K562 (cell line): ENCODE results near the gene SPATA33. TPM values are rescaled to one million over a fixed set of nuclear protein-coding genes. Genes with fewer than 3 reads are reported as not detected.

ENCODE experiments used
- ATAC-seq: fragments of 200-7000 bp; cut with Tn5 transposase; 3 replicates; pipeline ENCODE4 v1.9.1; 2020; ENCODE audit warnings: moderate library complexity
- BruUV-seq: library from RNA; stranded (reverse); fragments of 400-500 nt; replicated peaks from 2 replicates; lab custom pipeline; 2021; lab: Mats Ljungman, UMichigan
- CTCF ChIA-PET: fragments of 300-600 bp; formaldehyde crosslinking; extraction: SDS; loops from one replicate; lab custom pipeline; 2021; ENCODE audit warnings: low intra/inter-chr PET ratio; lab: Yijun Ruan, JAX
- POLR2A ChIA-PET: fragments of 300-600, 350-650 bp; sonication (Branson Sonifier 250); formaldehyde crosslinking; extraction: SDS; loops from one replicate; lab custom pipeline; 2021; ENCODE audit warnings: antibody characterized with exemption, inconsistent platforms; lab: Yijun Ruan, JAX
- DNase-seq, 4 experiments: peaks; one replicate each; pipeline versions ENCODE4 v3.0.0 to v3.0.0-alpha.2; 2011 to 2018; ENCODE audit warnings: low spot score in 3 of 4, mixed read lengths in 3 of 4; ENCODE audit errors: extremely low read depth in 1 of 4
- FAIRE-seq: peaks from 2 replicates; lab custom pipeline; 2011; peaks lifted over from hg19 to GRCh38; lab: Jason Lieb, UNC
- H2AFZ ChIP-seq: 2 replicates; pipeline ENCODE4 v1.6.0; 2011; ENCODE audit warnings: low read depth, low read length, control low read depth, inconsistent platforms
- H3K27ac ChIP-seq: fragments of 200-600 bp; 3 replicates; pipeline ENCODE4 v1.8.0; 2011; ENCODE audit warnings: low read depth, mild to moderate bottlenecking, control low read depth, inconsistent platforms, low read length, moderate library complexity, mixed read lengths; ENCODE audit errors: extremely low read depth
- H3K27me3 ChIP-seq, 2 experiments: fragments of 300-600 bp in 1 of 2; 2 replicates in 1 of 2; 3 replicates in 1 of 2; pipeline versions ENCODE4 v1.6.0 to v1.8.0; 2011; ENCODE audit warnings: inconsistent platforms in 2 of 2, low read length in 2 of 2, mild to moderate bottlenecking in 1 of 2, mixed read lengths in 1 of 2, moderate library complexity in 1 of 2; ENCODE audit not compliant: control insufficient read depth in 2 of 2, insufficient read depth in 2 of 2
- H3K36me3 ChIP-seq: fragments of 300-600 bp; 3 replicates; pipeline ENCODE4 v1.8.0; 2011; ENCODE audit warnings: mild to moderate bottlenecking, low read length, inconsistent platforms; ENCODE audit not compliant: control insufficient read depth, insufficient read depth
- H3K4me1 ChIP-seq, 2 experiments: fragments of 200-600 bp in 1 of 2; replicated peaks in 1 of 2; 2 replicates in 1 of 2; 3 replicates in 1 of 2; pipeline versions ENCODE4 v1.5.1 to v1.8.0; 2011; ENCODE audit warnings: inconsistent platforms in 2 of 2, low read length in 2 of 2, mild to moderate bottlenecking in 1 of 2, mixed read lengths in 1 of 2, moderate library complexity in 1 of 2; ENCODE audit not compliant: control insufficient read depth in 2 of 2, insufficient read depth in 2 of 2
- H3K4me2 ChIP-seq: 2 replicates; pipeline ENCODE4 v1.6.1; 2011; ENCODE audit warnings: low read length, control low read depth, inconsistent platforms, mixed read lengths; ENCODE audit not compliant: insufficient read depth
- H3K4me3 ChIP-seq: fragments of 200-600 bp; sonication (generic), shearing (Covaris generic); 2 replicates; pipeline ENCODE4 v1.5.1; 2016; ENCODE audit warnings: control low read depth, inconsistent platforms
- H3K79me2 ChIP-seq: fragments of 200-600 bp; 3 replicates; pipeline ENCODE4 v1.8.0; 2011; ENCODE audit warnings: low read length, inconsistent platforms; ENCODE audit not compliant: control insufficient read depth, insufficient read depth
- H3K9ac ChIP-seq, 2 experiments: 2 replicates each; pipeline versions ENCODE4 v1.6.0 to v1.6.1; 2011; ENCODE audit warnings: low read depth in 2 of 2, low read length in 2 of 2, control low read depth in 1 of 2, inconsistent platforms in 1 of 2, mild to moderate bottlenecking in 1 of 2, mixed read lengths in 1 of 2; ENCODE audit not compliant: insufficient read depth in 1 of 2
- H3K9me1 ChIP-seq: one replicate; pipeline ENCODE4 v1.6.0; 2011; ENCODE audit warnings: inconsistent platforms, mild to moderate bottlenecking, low read length, moderate library complexity; ENCODE audit not compliant: control insufficient read depth, insufficient read depth
- H3K9me3 ChIP-seq: replicated peaks from 2 replicates; pipeline ENCODE4 v1.5.1; 2011; ENCODE audit warnings: low read depth, low read length, inconsistent platforms; ENCODE audit not compliant: control insufficient read depth, insufficient read depth
- H4K20me1 ChIP-seq: replicated peaks from 2 replicates; pipeline ENCODE4 v1.6.1; 2011; ENCODE audit warnings: low read length, inconsistent platforms, mixed read lengths; ENCODE audit not compliant: control insufficient read depth, insufficient read depth
- ATF1 ChIP-seq, 2 experiments: fragments of 450-650 bp in 1 of 2; IDR thresholded peaks; 2 replicates each; pipeline ENCODE4 v1.6.1; 2016; ENCODE audit warnings: missing compliant biosample characterization in 1 of 2, missing genetic modification characterization in 1 of 2
- CHD2 ChIP-seq: IDR thresholded peaks from 2 replicates; pipeline ENCODE4 v1.6.1; 2011; ENCODE audit warnings: low read depth, low read length
- EWSR1 ChIP-seq: fragments of 450-650 bp; IDR thresholded peaks from 2 replicates; pipeline ENCODE4 v1.6.1; 2018; ENCODE audit warnings: borderline replicate concordance, mild to moderate bottlenecking, low read depth, moderate library complexity; ENCODE audit not compliant: partially characterized antibody
- JUND ChIP-seq, 2 experiments: IDR thresholded peaks; 2 replicates in 1 of 2; 3 replicates in 1 of 2; pipeline ENCODE4 v1.6.1; 2011; ENCODE audit warnings: borderline replicate concordance in 2 of 2, low read depth in 2 of 2, low read length in 2 of 2, improper control_type of control experiment in 1 of 2, missing biosample characterization in 1 of 2, missing genetic modification characterization in 1 of 2, missing genetic modification reagents in 1 of 2
- KLF16 ChIP-seq: IDR thresholded peaks from 2 replicates; pipeline ENCODE4 v1.6.1; 2016; ENCODE audit warnings: antibody characterized with exemption
- NCOA4 ChIP-seq: fragments of 450-650 bp; IDR thresholded peaks from 2 replicates; pipeline ENCODE4 v1.6.1; 2018; ENCODE audit warnings: mild to moderate bottlenecking; ENCODE audit not compliant: partially characterized antibody
- RAD51 ChIP-seq: fragments of 450-650 bp; IDR thresholded peaks from 2 replicates; pipeline ENCODE4 v1.7.1; 2016; ENCODE audit warnings: low read depth, mild to moderate bottlenecking, borderline replicate concordance
- RBM22 ChIP-seq: fragments of 200-400 bp; formaldehyde crosslinking; IDR thresholded peaks from 2 replicates; pipeline ENCODE4 v1.6.1; 2018; ENCODE audit warnings: low read length, low read depth; ENCODE audit not compliant: poor library complexity, severe bottlenecking
- RBM39 ChIP-seq: fragments of 200-400 bp; formaldehyde crosslinking; optimal IDR thresholded peaks from 2 replicates; pipeline ENCODE3; 2018; ENCODE audit warnings: low read depth, low read length
- SLC30A9 ChIP-seq: fragments of 250-450 bp; sonication (Bioruptor Pico); IDR thresholded peaks from 2 replicates; pipeline ENCODE4 v1.8.0; 2022; ENCODE audit warnings: mild to moderate bottlenecking, moderate library complexity
- TEAD1 ChIP-seq, 2 experiments: fragments of 450-650 bp in 1 of 2; sonication (generic) in 1 of 2; formaldehyde crosslinking; IDR thresholded peaks; 2 replicates each; pipeline versions ENCODE4 v1.4.0 to v1.8.0; 2020 to 2022; ENCODE audit warnings: mild to moderate bottlenecking in 2 of 2, missing genetic modification reagents in 1 of 2
- ZKSCAN1 ChIP-seq: fragments of 150-350 bp; IDR thresholded peaks from 2 replicates; pipeline ENCODE4 v1.6.1; 2016; ENCODE audit warnings: low read depth, low read length
- WGBS: fragments of 100-300 bp; shearing (Covaris generic); methylation state at CpG from one replicate; pipeline ENCODE4 v1.1.6; 2016; ENCODE audit warnings: low coverage, mixed read lengths; ENCODE audit not compliant: insufficient coverage; ENCODE audit errors: missing lambda C conversion rate; 5-methylcytosine and 5-hydroxymethylcytosine counted together
- in situ Hi-C: fragments of 300-500 bp; cut with MboI; formaldehyde crosslinking; loops from 4 replicates; pipeline ENCODE4 v1.15.0; 2018; ENCODE audit warnings: inconsistent platforms, mixed read lengths
- intact Hi-C: fragments of 100-400 bp; cut with micrococcal nuclease; formaldehyde crosslinking; loops from 2 replicates; pipeline ENCODE4 v1.14.2; 2022
- polyA plus RNA-seq, 8 experiments: library from polyadenylated mRNA; depleted of rRNA in 4 of 8; stranded (reverse) in 5 of 8; unstranded in 3 of 8; fragments of >200 nt; fragmentation: Nextera tagmentation in 2 of 8; fragmentation: Illumina TruSeq in 1 of 8; extraction: Ambion mirVana in 2 of 8; extraction: Trizol in 1 of 8; gene quantifications; 2 replicates each; pipeline versions ENCODE4 v1.2.1 to v1.2.3, GENCODE V29; 2011 to 2014; ENCODE audit warnings: inconsistent platforms in 1 of 8, missing spikeins in 1 of 8
- total RNA-seq, 7 experiments: library from RNA; depleted of rRNA in 6 of 7; stranded (reverse); fragments of >200 nt in 6 of 7; fragmentation: Illumina TruSeq in 2 of 7; extraction: Trizol in 2 of 7; gene quantifications; 2 replicates each; pipeline versions ENCODE4 v1.2.1 to v1.2.3, GENCODE V29; 2011 to 2021; ENCODE audit warnings: low replicate concordance in 1 of 7
- TF ChIP-seq, protein P1 (sequence below): fragments of 450-650 bp; IDR thresholded peaks from 2 replicates; pipeline ENCODE4 v1.7.0; 2016; ENCODE audit warnings: borderline replicate concordance
- TF ChIP-seq, protein P2 (sequence below): sonication (generic); formaldehyde crosslinking; IDR thresholded peaks from 2 replicates; pipeline ENCODE4 v1.8.1; 2023; ENCODE audit warnings: mild to moderate bottlenecking, missing genetic modification reagents
- TF ChIP-seq, protein P3 (sequence below): fragments of 200-800 bp; sonication (Bioruptor generic); IDR thresholded peaks from 2 replicates; pipeline ENCODE4 v1.6.1; 2017; ENCODE audit warnings: missing genetic modification characterization, missing compliant biosample characterization

SPATA33 gene
- total and polyA plus RNA-seq, 9 of the 15 experiments (the other 6 are each of a cell fraction or from before 2014, with no cell fraction given), result 4.0 to 20.0 (median 11.8) TPM

DNA sequence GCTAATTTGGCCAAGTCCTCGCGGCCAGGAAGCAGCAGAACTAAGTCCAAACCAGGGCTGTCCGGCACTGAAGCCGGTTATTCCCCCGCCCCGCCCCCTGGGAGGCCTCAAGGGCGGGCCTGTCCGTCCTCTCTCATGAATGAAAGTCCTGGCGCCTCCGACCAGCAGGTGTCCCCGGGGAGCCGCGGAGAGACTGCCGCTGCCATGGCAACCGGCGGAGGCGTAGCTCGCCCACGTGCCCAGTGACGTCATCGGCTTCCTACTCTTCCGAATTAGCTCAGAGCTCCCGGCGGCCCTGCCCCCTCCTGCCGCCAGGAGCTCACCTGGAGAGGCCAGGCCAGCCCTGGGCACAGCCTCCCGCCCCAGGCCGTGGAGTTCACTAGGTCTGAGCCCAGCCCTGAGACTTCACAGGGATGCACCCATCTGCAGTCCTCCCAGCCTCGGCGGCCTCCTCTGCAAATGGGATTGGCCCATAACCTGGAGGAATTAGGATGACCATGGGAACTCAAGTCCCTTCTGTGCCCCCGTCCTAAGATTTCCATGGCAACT, 42.5 kb downstream of the SPATA33 start:
- no TSS peak for BruUV-seq
- peak; percentile 90 to 99 (median 93) for DNase-seq
- Histone ChIP-seq H3K79me2 (peaks cover 9% of the 10 kb centered on the region), H3K36me3 (peaks cover 32% of the 10 kb centered on the region; the same call in 2 of the 3 replicates), H3K9me1 (peaks cover 11% of the 10 kb centered on the region), H4K20me1 (peaks cover 4% of the 10 kb centered on the region; the same call in 1 of the 2 replicates), H3K4me3 (peak overlapping the region; percentile 51), H3K4me2 (peak overlapping the region; percentile 86), H3K4me1 (peaks cover 13 to 69% of the 10 kb centered on the region in 2 experiments), H3K9ac (peak overlapping the region; percentile 70 to 93), H3K27ac (peak overlapping the region; percentile 76), H3K27me3 (no peaks in the 10 kb centered on the region), H2AFZ (peak overlapping the region; percentile 79; the same call in 1 of the 2 replicates), H3K9me3 (no peaks in the 10 kb centered on the region)
- FAIRE-seq, result peak; percentile 97
- 3% methylated on average over 29 of the region's 30 CpGs for WGBS
- POLR2A ChIA-PET, result interaction anchor here (0.5 to 2.2 kb wide), 13 partner anchors 9 to 318 kb away, joined by 3 to 16 read pairs (median 3); partner anchors contain the start of gene CDK10
- in situ Hi-C loops, result loop anchor here (5.0 kb wide), 1 partner anchor 162 kb away; no protein-coding TSS in a partner anchor
- intact Hi-C loops, result loop anchor here (2.0 to 5.0 kb wide), 3 partner anchors 19 to 212 kb away; no protein-coding TSS in a partner anchor
- peak; percentile 73 for ATAC-seq
- CTCF ChIA-PET, result interaction anchor here (0.7 to 2.7 kb wide), 2 partner anchors 93 to 161 kb away, joined by 3 to 18 read pairs; no protein-coding TSS in a partner anchor
- no peak for TF ChIP-seq EWSR1
- TF ChIP-seq RBM22, result peak; percentile 98
- peak in 1 of 2 experiments; percentile 71; a peak in 2 of 4 replicates for TF ChIP-seq TEAD1 (CRISPR knock-in tag; IDR thresholded peaks at IDR 0.05)
- no peak for TF ChIP-seq NCOA4
- TF ChIP-seq ATF1 (CRISPR knock-in tag; IDR thresholded peaks at IDR 0.05), result peak; percentile 72
- TF ChIP-seq ATF1 (tag; IDR thresholded peaks at IDR 0.05), result peak; percentile 99
- TF ChIP-seq, protein P1, sequence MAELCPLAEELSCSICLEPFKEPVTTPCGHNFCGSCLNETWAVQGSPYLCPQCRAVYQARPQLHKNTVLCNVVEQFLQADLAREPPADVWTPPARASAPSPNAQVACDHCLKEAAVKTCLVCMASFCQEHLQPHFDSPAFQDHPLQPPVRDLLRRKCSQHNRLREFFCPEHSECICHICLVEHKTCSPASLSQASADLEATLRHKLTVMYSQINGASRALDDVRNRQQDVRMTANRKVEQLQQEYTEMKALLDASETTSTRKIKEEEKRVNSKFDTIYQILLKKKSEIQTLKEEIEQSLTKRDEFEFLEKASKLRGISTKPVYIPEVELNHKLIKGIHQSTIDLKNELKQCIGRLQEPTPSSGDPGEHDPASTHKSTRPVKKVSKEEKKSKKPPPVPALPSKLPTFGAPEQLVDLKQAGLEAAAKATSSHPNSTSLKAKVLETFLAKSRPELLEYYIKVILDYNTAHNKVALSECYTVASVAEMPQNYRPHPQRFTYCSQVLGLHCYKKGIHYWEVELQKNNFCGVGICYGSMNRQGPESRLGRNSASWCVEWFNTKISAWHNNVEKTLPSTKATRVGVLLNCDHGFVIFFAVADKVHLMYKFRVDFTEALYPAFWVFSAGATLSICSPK, result no peak
- TF ChIP-seq ZKSCAN1, result no peak
- peak; percentile 93 for TF ChIP-seq RAD51
- peak; percentile 99 for TF ChIP-seq JUND (IDR thresholded peaks at IDR 0.05; ENCODE audit: borderline replicate concordance, low read depth, low read length)
- peak; percentile 96 for TF ChIP-seq JUND (tag; IDR thresholded peaks at IDR 0.05; ENCODE audit: borderline replicate concordance, low read depth, low read length)
- TF ChIP-seq, protein P2, sequence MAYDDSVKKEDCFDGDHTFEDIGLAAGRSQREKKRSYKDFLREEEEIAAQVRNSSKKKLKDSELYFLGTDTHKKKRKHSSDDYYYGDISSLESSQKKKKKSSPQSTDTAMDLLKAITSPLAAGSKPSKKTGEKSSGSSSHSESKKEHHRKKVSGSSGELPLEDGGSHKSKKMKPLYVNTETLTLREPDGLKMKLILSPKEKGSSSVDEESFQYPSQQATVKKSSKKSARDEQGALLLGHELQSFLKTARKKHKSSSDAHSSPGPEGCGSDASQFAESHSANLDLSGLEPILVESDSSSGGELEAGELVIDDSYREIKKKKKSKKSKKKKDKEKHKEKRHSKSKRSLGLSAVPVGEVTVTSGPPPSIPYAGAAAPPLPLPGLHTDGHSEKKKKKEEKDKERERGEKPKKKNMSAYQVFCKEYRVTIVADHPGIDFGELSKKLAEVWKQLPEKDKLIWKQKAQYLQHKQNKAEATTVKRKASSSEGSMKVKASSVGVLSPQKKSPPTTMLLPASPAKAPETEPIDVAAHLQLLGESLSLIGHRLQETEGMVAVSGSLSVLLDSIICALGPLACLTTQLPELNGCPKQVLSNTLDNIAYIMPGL (CRISPR knock-in tag), result 0 out of 2 replicates have a peak, but pooled peaks have one; percentile 48
- TF ChIP-seq SLC30A9, result no peak
- TF ChIP-seq, protein P3, sequence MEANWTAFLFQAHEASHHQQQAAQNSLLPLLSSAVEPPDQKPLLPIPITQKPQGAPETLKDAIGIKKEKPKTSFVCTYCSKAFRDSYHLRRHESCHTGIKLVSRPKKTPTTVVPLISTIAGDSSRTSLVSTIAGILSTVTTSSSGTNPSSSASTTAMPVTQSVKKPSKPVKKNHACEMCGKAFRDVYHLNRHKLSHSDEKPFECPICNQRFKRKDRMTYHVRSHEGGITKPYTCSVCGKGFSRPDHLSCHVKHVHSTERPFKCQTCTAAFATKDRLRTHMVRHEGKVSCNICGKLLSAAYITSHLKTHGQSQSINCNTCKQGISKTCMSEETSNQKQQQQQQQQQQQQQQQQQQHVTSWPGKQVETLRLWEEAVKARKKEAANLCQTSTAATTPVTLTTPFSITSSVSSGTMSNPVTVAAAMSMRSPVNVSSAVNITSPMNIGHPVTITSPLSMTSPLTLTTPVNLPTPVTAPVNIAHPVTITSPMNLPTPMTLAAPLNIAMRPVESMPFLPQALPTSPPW (CRISPR knock-in tag), result peak; percentile 81
- TF ChIP-seq RBM39, result no peak
- peak; percentile 39; the same call in 1 of the 2 replicates for TF ChIP-seq CHD2
- 0 out of 2 replicates have a peak, but pooled peaks have one; percentile 22 for TF ChIP-seq KLF16
